GM12892 (cell line): Measurements from ENCODE around the gene FXYD6.

Experiments
- POLR2A ChIP-seq: IDR thresholded peaks from 2 replicates; pipeline ENCODE4 v1.6.1; 2011; ENCODE audit warnings: low read depth, low read length, control low read depth
- POLR2AphosphoS5 ChIP-seq: IDR thresholded peaks from 2 replicates; pipeline ENCODE4 v1.6.1; 2011; ENCODE audit warnings: low read depth, low read length, control low read depth

GRCh38 chr11:117882311-117882905 is 6.0 kb upstream of the FXYD6 start:
- TF ChIP-seq POLR2A (no peak), POLR2AphosphoS5 (no peak)
